Pulmonary artery endothelial cell (primary cell): ENCODE data around the gene VIM. TPM values are rescaled to one million over a fixed set of nuclear protein-coding genes. Genes with fewer than 3 reads are reported as not detected.

Experiments used
- DNase-seq: peaks from one replicate; pipeline ENCODE4 v3.0.0-alpha.2; 2011; ENCODE audit warnings: low read depth, low spot score
- total RNA-seq: library from RNA; depleted of rRNA; stranded (reverse); fragments of >200 nt; gene quantifications from 2 replicates; pipeline ENCODE4 v1.2.3, GENCODE V29; 2014

The VIM gene
- 5,223 and 8,926 TPM in 2 replicates for total RNA-seq

DNA sequence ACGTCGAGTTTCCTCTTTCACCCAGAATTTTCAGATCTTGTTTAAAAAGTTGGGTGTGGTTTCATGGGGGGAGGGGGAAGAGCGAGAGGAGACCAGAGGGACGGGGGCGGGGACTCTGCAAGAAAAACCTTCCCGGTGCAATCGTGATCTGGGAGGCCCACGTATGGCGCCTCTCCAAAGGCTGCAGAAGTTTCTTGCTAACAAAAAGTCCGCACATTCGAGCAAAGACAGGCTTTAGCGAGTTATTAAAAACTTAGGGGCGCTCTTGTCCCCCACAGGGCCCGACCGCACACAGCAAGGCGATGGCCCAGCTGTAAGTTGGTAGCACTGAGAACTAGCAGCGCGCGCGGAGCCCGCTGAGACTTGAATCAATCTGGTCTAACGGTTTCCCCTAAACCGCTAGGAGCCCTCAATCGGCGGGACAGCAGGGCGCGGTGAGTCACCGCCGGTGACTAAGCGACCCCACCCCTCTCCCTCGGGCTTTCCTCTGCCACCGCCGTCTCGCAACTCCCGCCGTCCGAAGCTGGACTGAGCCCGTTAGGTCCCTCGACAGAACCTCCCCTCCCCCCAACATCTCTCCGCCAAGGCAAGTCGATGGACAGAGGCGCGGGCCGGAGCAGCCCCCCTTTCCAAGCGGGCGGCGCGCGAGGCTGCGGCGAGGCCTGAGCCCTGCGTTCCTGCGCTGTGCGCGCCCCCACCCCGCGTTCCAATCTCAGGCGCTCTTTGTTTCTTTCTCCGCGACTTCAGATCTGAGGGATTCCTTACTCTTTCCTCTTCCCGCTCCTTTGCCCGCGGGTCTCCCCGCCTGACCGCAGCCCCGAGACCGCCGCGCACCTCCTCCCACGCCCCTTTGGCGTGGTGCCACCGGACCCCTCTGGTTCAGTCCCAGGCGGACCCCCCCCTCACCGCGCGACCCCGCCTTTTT lies at the start of gene VIM:
VIM (plus strand) TSS at position 151 of the 925 bp plus-strand sequence. CDS start 1,182 bp downstream, outside the sequence.
- DNase-seq: peak; percentile 90

DNA sequence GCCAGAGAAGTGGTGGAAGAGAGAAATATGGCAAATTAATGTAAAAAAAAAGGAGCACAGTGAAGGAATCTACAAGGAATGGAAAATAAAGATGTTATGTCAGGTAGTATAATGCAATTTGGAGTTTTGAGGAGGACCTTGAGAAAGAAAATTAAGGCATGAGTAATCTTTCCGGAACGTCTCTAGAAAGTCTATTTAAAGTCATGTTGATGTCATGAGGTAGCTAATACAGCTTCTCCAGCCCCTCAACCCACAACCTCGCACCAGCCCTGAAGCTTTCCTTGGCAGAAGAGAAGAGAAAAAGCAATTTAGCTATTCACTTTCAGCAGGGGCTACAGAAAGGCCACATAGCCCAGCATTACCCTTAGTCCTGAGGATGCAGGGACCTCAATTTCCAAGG lies 49.0 kb upstream of the VIM start:
- no peak for DNase-seq

DNA sequence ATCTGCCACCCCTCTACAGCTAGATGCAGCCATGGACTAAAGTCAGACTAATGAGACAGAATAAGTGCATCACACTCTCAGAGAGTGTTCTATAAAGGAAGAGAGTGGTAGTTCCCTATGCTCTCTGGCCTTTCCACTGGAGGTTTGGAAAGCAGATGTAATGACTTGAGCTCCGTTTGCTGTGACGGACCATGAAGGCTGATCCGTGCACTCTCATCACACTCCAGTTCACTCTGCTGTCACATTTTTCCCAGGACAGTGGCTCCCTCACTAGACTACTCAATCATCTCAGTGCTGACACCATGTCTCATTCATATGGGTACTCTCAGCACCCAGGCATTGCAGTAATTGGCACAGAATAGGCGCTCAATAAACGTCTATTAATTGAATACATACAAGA lies 46.9 kb upstream of the VIM start:
- DNase-seq: no peak

- DNase-seq: no peak
These were observed 46.3 kb upstream of the VIM start for GRCh38 chr10:17181751-17182150.

DNA sequence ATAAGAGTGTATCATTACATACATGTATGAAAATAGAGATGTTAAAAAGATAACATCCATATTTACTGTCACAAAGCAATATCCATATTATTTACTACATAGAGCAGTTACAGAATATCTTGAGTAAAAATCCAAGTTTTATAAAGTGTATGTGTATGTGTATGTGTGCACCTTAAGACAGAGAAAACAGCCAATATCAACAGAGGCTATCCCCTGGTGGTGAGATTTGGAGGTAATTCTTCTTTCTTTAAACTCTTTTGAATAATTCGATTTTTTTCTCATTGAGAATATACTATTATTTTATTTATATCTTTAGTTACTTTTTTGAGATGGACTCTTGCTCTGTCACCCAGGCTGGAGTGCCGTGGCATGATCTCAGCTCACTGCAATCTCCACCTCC lies 44.9 kb upstream of the VIM start:
- no peak for DNase-seq

DNA sequence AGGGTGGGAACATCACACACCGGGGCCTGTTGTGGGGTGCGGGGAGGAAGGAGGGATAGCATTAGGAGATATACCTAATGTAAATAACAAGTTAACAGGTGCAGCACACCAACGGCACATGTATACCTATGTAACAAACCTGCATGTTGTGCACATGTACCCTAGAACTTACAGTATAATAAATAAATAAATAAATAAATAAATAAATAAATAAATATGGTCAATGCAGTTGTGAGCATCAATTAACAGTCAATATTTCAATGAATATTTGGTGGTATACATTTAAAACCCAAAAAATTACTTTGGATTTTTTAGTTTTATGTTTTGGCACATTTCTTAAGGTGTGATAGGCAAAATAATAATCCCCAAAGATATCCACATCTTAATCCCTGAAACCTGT lies 42.2 kb upstream of the VIM start:
- no peak for DNase-seq

DNA sequence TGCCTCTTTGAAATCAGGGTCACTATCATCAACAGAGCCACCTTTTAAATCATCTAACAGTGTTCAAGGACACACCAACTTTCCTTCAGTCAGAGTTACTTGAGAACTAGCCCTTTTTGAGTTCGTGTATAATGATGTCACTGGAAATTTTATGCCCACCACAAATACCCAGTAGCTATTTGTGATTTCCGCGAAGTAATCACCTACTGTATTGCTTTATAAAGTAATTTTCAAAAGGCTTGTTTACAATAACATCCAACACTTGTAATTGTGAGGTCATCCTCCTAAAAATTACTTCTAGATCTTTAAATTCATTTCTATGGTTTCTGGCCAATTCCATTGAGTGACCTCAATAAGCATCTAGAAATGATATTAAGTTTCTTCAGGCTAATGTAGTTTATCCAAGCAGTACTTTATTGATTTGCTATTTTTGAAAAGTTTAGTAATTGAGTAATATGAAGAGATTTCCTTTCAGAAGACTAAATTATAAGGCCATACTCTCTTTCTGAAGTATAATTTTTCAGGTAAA lies 39.3 kb upstream of the VIM start:
- no peak for DNase-seq

DNA sequence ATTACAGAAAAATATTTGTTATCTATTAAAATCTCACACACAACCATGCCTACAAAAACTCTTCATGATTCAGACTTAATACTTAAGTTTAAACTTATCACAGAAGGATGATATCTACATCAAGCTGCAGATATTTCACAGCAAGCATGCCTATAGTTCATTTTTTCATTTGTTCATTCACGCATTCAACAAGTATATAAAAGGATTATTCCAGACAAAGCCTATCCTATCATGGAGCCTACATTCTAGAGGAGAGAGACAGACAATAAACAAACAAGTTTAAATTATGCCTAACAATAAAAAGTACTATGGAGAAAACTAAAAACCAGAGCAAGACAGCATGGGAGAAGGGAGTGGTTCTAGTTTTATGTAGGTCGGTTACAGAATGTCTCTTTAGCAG lies 37.4 kb upstream of the VIM start:
- DNase-seq: no peak

GRCh38 chr10:17195083-17195482 lies 33.0 kb upstream of the VIM start:
- DNase-seq: no peak

DNA sequence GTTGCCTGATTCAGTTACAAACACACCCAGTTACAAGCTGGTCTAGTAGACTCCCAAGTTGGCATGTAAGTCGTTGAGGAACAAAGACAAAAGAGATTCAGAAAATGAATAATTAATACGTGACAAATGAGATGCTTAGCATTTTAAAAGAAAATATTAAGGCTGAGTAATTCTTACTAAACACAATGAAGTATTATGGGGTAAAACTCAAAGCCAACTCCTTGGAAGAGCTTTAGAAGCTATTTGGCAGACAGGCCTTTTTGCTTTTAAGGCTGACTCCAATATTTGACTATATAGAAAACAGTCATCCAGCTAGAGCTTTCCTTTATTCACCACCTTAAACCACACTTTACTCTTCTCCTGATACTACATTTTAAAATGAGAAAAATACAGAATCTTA lies 32.0 kb upstream of the VIM start:
- DNase-seq: no peak

- DNase-seq: no peak
These were observed 31.5 kb upstream of the VIM start for GRCh38 chr10:17196573-17196972.

DNA sequence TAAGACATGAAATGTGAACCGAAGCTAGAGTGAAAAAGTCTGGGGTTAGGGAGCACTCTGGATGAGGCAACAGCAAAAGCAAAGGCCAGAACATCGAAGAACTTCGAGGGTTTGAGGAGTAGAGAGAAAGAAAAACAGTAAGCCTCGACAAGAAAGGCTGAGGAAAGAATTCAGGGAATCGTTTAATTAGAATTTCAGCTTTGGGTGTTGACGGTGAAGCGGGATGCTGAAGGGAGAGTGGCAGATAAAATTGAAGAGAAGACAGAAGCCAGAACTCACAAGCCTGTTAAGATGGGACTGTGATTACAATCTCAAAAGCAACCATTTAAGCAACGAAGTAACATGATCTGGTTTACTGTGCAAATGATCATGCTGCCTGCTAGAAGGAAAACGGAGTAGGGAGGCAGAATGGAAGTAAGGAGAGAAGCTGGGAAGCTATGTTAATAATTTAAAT lies 28.7 kb upstream of the VIM start:
- DNase-seq: no peak

- DNase-seq: no peak
These were observed 27.8 kb upstream of the VIM start for GRCh38 chr10:17200001-17200911.

- peak; percentile 84 for DNase-seq
These were observed 26.9 kb upstream of the VIM start, which contains the start of gene TRDMT1 for GRCh38 chr10:17200912-17201793. Gene TRDMT1, minus strand, starts transcription at chr10:17201672. Its CDS starts 38 bp downstream, at chr10:17201634.

- DNase-seq: no peak
These were observed 26.3 kb upstream of the VIM start for GRCh38 chr10:17201794-17202116.

DNA sequence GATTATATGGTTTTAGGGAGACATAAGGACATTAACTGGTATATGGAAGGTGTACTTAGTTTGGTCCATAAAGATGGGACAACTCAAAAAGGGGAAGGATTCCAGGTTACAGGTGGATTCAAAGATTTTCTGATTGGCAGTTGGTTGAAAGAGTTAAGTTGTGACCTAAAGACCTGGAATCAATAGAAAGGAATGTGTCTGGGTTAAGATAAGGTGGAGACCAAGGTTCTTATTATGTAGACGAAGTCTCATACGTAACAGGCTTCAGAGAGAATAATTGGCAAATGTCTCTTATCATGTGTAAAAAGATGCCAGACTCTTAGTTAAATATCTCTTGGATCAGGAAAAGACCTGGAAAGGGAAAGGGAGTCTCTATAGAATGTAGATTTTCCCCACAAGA lies 25.5 kb upstream of the VIM start:
- no peak for DNase-seq

DNA sequence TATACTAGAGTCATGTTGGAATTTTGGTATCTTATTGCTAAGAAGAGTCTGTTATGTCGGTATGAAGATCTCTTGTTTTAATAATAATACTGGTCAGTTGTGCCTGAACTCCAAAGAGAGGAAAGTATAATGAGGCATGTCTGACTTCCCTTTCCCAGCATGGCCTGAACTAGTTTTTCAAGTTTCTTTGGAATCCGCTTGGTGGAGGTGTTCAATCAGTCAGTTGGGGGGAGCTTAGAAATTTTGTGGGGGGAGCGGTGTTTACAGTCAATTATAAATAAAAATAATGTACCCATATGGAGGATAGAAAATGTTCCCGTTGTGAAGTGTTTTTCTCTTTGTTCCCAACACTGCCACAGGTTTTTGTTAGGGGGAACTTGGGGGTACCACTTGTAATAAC lies 25.0 kb upstream of the VIM start:
- no peak for DNase-seq

GRCh38 chr10:17203416-17203815 lies 24.6 kb upstream of the VIM start:
- no peak for DNase-seq

DNA sequence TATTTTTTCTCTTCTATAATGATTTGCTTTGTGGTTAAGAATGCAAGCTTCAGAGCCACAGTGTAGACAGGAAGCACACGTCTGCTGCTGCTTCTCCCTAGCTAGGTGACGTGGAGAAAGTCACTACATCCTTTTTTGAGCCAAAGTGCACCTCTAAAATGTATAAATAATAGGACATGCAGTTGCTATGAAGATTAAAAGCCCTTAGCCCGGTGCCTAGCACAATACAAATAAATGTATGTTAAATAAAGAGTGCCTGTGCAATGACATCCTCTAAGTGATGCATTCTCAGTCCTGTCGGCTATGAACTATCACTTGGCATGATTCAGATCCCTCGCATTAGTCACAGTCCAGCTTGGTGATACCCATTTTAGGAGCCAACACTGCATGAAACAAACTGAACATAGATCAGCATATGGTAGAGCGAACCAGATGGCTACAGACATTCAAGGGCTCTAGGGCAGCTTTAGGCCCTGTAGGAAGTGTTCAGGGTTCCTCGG lies 21.8 kb upstream of the VIM start:
- no peak for DNase-seq

- no peak for DNase-seq
These were observed 19.6 kb upstream of the VIM start for GRCh38 chr10:17208476-17208875.

DNA sequence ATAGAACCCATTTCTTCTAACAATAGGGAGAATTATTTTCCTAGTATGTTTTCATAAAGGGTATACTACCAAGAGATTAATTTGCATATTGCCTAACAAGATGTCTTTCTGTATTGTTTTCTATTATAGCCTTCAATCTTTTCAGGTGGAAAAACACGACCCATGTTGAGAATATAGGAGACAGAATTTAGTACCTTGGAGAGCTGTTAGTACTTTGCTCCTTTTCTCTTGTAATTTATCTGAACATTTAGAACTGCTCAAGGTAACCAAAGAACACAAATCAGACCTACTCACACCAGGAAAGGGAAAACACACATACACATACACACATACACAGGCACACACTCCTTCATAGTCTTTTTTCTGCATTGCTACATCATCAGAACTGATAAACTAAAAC lies 18.7 kb upstream of the VIM start:
- no peak for DNase-seq
